ENCODE data around the gene TBL1Y.

GRCh38 chrY:7122202-7122601 lies 211.7 kb downstream of the TBL1Y start:
- no peak for TF ChIP-seq CTCF (IDR thresholded peaks at IDR 0.05)
- TF ChIP-seq ZFX (IDR thresholded peaks at IDR 0.05; ENCODE audit: borderline replicate concordance) = no peak
